Measurements from ENCODE around the gene CBX6. TPM values are rescaled to one million over a fixed set of nuclear protein-coding genes. Genes with fewer than 3 reads are reported as not detected.

CBX6 gene
- total RNA-seq, 2 donors from 2014 or later = 28.0 to 57.0 TPM

DNA sequence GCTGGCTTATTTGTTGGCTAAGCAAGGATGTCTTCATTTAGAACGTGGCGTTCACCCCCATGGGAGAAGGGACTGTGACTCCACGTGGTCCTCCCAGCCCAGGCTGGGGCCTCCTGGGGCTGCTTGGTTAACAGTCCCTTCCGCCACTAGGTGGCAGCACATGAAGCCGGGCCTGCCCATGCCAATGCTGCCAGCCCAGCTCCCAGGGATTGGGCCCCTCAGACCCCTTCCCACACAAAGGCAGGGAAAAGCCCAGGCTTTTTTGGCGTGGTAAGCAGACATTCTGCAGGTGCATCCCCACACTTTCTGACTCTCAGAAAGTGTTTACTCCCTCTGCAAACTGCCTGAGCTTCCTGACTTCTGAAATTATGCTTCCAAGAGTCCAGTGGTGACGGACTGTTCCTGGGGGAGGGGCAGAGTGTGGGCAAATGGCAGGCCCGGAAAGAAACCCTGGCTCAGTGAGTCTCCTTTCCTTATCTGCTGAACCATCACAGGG is 3.1 kb downstream of the CBX6 start:
- no peaks in the 10 kb centered on the region for H3K9me3 ChIP-seq
- TF ChIP-seq, protein P1, sequence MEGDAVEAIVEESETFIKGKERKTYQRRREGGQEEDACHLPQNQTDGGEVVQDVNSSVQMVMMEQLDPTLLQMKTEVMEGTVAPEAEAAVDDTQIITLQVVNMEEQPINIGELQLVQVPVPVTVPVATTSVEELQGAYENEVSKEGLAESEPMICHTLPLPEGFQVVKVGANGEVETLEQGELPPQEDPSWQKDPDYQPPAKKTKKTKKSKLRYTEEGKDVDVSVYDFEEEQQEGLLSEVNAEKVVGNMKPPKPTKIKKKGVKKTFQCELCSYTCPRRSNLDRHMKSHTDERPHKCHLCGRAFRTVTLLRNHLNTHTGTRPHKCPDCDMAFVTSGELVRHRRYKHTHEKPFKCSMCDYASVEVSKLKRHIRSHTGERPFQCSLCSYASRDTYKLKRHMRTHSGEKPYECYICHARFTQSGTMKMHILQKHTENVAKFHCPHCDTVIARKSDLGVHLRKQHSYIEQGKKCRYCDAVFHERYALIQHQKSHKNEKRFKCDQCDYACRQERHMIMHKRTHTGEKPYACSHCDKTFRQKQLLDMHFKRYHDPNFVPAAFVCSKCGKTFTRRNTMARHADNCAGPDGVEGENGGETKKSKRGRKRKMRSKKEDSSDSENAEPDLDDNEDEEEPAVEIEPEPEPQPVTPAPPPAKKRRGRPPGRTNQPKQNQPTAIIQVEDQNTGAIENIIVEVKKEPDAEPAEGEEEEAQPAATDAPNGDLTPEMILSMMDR (IDR thresholded peaks at IDR 0.05) = peak; percentile 81 to 96
- DNase-seq (ENCODE audit: low spot score) = peak; percentile 76
- H3K27ac ChIP-seq = no peak overlapping the region
- H3K27me3 ChIP-seq = no peaks in the 10 kb centered on the region
- H3K4me3 ChIP-seq = no peak overlapping the region
- H3K36me3 ChIP-seq = peaks cover 40% of the 10 kb centered on the region
- H3K4me1 ChIP-seq = peaks cover 0 to 67% of the 10 kb centered on the region in 2 donors

DNA sequence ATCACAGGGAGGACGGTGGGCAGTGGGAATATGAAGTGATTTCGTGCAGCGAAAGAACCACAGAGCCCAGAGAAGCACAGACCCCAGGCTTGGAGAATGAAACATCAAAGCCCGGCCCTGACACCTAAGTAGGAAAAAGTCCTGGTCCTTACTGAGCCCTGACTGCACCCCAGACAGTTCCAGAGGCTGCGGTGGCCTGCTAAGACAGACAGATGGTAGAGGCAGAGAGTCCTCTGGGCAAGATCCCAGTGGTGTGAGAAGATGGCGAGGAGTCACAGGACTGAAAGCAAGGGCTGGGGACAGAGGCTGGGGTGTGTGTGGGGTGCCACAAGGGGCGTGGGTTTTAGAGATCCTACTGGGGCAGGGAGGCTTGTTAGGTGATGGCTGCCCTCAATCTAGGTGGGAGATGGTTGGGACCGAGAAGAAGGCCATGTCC is 3.7 kb downstream of the CBX6 start:
- Histone ChIP-seq H3K27ac (no peak overlapping the region), H3K27me3 (no peaks in the 10 kb centered on the region), H3K9me3 (no peaks in the 10 kb centered on the region), H3K4me3 (no peak overlapping the region), H3K36me3 (peaks cover 40% of the 10 kb centered on the region), H3K4me1 (peaks cover 0 to 69% of the 10 kb centered on the region in 2 donors)
- TF ChIP-seq, protein P1 (IDR thresholded peaks at IDR 0.05) = no peak
- no peak for DNase-seq (ENCODE audit: low spot score)

DNA sequence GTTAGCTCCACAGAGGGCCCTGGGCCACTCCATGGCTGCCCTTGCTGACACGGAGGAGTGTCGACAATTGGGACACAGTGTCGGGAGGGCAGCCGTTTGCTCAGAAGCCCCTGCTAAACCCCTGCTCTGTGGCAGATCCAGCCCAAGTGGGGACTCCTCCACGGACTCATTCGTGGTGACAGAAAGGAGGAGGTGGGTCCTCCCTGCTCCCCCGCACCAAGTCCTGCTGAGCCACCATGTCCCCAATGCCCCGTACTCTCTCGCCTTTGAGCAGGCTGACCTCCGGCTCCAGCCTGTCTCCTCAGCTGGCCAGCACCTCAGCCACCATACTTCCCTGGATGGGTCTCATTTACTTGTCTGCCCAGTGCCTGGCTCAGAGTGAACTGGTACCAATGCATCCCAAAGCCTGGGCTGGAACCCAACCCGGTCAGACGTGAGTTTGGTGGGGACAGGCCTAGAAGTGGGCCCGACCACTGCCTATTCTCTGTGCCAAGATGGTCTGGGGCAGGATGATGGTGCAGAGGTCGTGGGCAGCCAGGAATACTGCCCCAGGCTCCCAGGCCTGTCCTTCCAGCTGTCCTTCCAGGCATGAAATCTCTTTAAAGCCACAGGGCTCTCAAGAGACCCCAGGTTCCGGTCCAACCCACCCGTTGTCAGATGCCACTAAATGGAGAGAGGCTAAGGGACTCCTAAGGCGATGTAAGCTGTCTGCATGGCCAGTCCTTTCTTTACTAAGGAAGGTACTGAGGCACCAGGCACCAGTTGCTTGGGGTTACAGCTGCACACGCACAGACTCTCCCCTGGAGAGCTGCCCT is 4.3 kb downstream of the CBX6 start:
- TF ChIP-seq, protein P1 (IDR thresholded peaks at IDR 0.05) = no peak
- no peak overlapping the region for H3K27ac ChIP-seq
- H3K4me1 ChIP-seq = peaks cover 0 to 72% of the 10 kb centered on the region in 2 donors
- H3K36me3 ChIP-seq = peaks cover 40% of the 10 kb centered on the region
- H3K9me3 ChIP-seq = no peaks in the 10 kb centered on the region
- H3K27me3 ChIP-seq = no peaks in the 10 kb centered on the region
- no peak overlapping the region for H3K4me3 ChIP-seq
- no peak for DNase-seq (ENCODE audit: low spot score)

DNA sequence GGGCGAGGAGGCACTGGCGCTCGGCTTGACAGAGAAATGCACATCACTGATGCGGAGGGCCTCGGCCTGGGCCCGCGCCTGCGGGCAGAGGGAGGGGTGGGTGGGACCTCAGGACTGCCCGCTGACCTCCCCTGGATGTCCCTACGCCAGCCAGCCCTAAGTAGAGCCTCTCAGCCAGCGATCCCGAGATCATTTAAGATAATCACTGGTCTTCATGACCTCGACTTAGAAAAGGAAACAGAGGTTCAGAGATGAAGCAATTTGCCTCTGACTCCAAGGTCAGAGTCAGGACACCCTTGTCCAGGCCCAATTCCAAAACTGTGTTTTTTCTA is 4.9 kb downstream of the CBX6 start:
- peaks cover 40% of the 10 kb centered on the region for H3K36me3 ChIP-seq
- H3K9me3 ChIP-seq = no peaks in the 10 kb centered on the region

DNA sequence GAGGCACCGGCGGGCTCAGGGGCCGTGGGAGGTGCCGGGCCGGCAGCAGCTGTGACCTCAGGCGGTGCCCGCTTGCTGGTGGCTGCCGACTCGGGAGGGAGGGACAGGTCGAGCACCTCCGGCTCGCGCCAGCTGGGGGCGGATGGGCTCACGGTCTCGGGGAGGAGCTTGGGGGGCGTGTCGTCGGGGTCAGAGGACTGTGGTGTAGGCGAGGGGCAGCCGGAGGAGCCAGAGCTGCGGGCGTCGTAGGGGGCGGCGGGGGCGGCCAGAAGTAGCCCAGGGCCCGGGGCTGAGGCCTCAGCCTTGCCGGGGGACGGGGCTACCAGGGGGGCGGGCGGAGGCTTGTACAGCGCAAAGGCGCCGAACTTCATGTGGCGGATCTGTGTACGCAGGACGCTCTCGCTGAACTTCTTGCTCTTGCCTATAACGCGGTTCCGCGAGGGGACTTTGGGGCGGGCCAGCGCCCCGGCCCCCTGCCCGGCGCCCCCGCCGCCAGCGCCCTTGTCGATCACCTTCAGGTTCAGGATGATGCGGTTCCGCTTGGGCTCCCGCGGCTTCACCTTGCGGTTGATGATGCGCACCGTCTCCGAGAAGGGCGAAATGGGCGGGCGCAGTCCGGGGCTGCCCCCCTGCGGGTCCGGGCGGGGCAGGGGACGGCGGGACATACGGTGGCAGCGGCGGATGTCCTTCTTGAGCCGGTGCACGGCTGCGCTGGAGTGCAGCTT is 5.5 kb downstream of the CBX6 start:
- peaks cover 0 to 81% of the 10 kb centered on the region in 2 donors for H3K4me1 ChIP-seq
- H3K36me3 ChIP-seq = peaks cover 40% of the 10 kb centered on the region
- no peaks in the 10 kb centered on the region for H3K27me3 ChIP-seq
- H3K9me3 ChIP-seq = no peaks in the 10 kb centered on the region
- no peak for DNase-seq (ENCODE audit: low spot score)
- H3K4me3 ChIP-seq = no peak overlapping the region
- TF ChIP-seq, protein P1 (IDR thresholded peaks at IDR 0.05) = no peak
- H3K27ac ChIP-seq = peak overlapping the region in 1 of 2 donors; percentile 73

More for the DNA sequence above, 4.9 kb downstream of the CBX6 start:
- H3K27ac ChIP-seq = no peak overlapping the region
- H3K27me3 ChIP-seq = no peaks in the 10 kb centered on the region
- peaks cover 0 to 76% of the 10 kb centered on the region in 2 donors for H3K4me1 ChIP-seq
- no peak overlapping the region for H3K4me3 ChIP-seq
- no peak for DNase-seq (ENCODE audit: low spot score)
- TF ChIP-seq, protein P1 (IDR thresholded peaks at IDR 0.05) = no peak

Measured in right atrium auricular region (tissue), 2 donors.